ENCODE measurements around the gene NOL6. TPM values are rescaled to one million over a fixed set of nuclear protein-coding genes. Genes with fewer than 3 reads are reported as not detected.

Gene NOL6
- total and polyA plus RNA-seq, 2 of the 13 experiments (the other 11 are each of a cell fraction or from before 2014, with no cell fraction given), result 17.0 to 30.2 TPM

GRCh38 chr9:33425128-33425533 lies 48.6 kb downstream of the NOL6 start (continued):
- TF ChIP-seq ZNF609 (CRISPR knock-in tag; IDR thresholded peaks at IDR 0.05; ENCODE audit: borderline replicate concordance) (peak; percentile 40; the same call in 1 of the 2 replicates), ELF3 (CRISPR knock-in tag; IDR thresholded peaks at IDR 0.05) (no peak; the same call in 1 of the 2 replicates), ZNF530 (CRISPR knock-in tag; IDR thresholded peaks at IDR 0.05; ENCODE audit: low read depth) (no peak), ZNF124 (CRISPR knock-in tag; IDR thresholded peaks at IDR 0.05) (no peak), ONECUT2 (CRISPR knock-in tag; IDR thresholded peaks at IDR 0.05) (no peak), ZNF552 (CRISPR knock-in tag; IDR thresholded peaks at IDR 0.05; ENCODE audit: borderline replicate concordance) (no peak), ZNF160 (CRISPR knock-in tag; IDR thresholded peaks at IDR 0.05) (no peak), ZNF121 (CRISPR knock-in tag; IDR thresholded peaks at IDR 0.05) (no peak), ZNF691 (CRISPR knock-in tag; IDR thresholded peaks at IDR 0.05; ENCODE audit: borderline replicate concordance, low read depth) (no peak), HDAC6 (IDR thresholded peaks at IDR 0.05; ENCODE audit: low read depth, low read length) (no peak), ZFYVE20 (CRISPR knock-in tag; IDR thresholded peaks at IDR 0.05; ENCODE audit: borderline replicate concordance, low read depth) (no peak), HHEX (CRISPR knock-in tag; IDR thresholded peaks at IDR 0.05) (peak; percentile 81), NPAS2 (CRISPR knock-in tag; IDR thresholded peaks at IDR 0.05; ENCODE audit: borderline replicate concordance) (no peak), KAT2B (IDR thresholded peaks at IDR 0.05; ENCODE audit: borderline replicate concordance, low read depth, low read length) (no peak), FOSL2 (CRISPR knock-in tag; IDR thresholded peaks at IDR 0.05) (peak; percentile 51), ZBTB3 (CRISPR knock-in tag; IDR thresholded peaks at IDR 0.05; ENCODE audit: borderline replicate concordance, low read depth) (no peak), SNAI1 (CRISPR knock-in tag; IDR thresholded peaks at IDR 0.05; ENCODE audit: borderline replicate concordance) (no peak), SMARCE1 (IDR thresholded peaks at IDR 0.05; ENCODE audit: borderline replicate concordance) (no peak), FOXK2 (IDR thresholded peaks at IDR 0.05) (no peak), ZBTB7A (CRISPR knock-in tag; IDR thresholded peaks at IDR 0.05) (no peak), BHLHE40 (IDR thresholded peaks at IDR 0.05; ENCODE audit: low read length) (peak; percentile 66), CEBPG (CRISPR knock-in tag; IDR thresholded peaks at IDR 0.05) (no peak), KMT2B (CRISPR knock-in tag; IDR thresholded peaks at IDR 0.05) (no peak), NFIC (IDR thresholded peaks at IDR 0.05; ENCODE audit: low read length) (peak; percentile 50; the same call in 1 of the 2 replicates), POLR2AphosphoS2 (IDR thresholded peaks at IDR 0.05; ENCODE audit: low read depth, low read length) (no peak)
- TF ChIP-seq, protein P1, sequence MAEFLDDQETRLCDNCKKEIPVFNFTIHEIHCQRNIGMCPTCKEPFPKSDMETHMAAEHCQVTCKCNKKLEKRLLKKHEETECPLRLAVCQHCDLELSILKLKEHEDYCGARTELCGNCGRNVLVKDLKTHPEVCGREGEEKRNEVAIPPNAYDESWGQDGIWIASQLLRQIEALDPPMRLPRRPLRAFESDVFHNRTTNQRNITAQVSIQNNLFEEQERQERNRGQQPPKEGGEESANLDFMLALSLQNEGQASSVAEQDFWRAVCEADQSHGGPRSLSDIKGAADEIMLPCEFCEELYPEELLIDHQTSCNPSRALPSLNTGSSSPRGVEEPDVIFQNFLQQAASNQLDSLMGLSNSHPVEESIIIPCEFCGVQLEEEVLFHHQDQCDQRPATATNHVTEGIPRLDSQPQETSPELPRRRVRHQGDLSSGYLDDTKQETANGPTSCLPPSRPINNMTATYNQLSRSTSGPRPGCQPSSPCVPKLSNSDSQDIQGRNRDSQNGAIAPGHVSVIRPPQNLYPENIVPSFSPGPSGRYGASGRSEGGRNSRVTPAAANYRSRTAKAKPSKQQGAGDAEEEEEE (CRISPR knock-in tag; IDR thresholded peaks at IDR 0.05; ENCODE audit: borderline replicate concordance), result no peak

Data from HepG2 (cell line).